Measurements from ENCODE around the gene BCO2. TPM values are rescaled to one million over a fixed set of nuclear protein-coding genes. Genes with fewer than 3 reads are reported as not detected.

The BCO2 gene
- total and polyA plus RNA-seq, 5 donors from 2014 or later = 0.81 TPM; not detected in 4

- ATAC-seq (ENCODE audit: low read depth in 2 of 2) (no peak), DNase-seq (no peak)
- peak overlapping the region in 1 of 3 donors; percentile 18 for H3K27ac Mint-ChIP-seq
- H3K27me3 ChIP-seq (ENCODE audit: control insufficient read depth, insufficient read depth, low read length) = peaks cover 11% of the 10 kb centered on the region
- H3K4me1 ChIP-seq (ENCODE audit: control insufficient read depth, insufficient read depth, low read length, poor library complexity, severe bottlenecking) = peaks cover 9% of the 10 kb centered on the region
- no peak overlapping the region for H3K4me3 Mint-ChIP-seq
- no peaks in the 10 kb centered on the region for H3K36me3 ChIP-seq (ENCODE audit: control insufficient read depth, insufficient read depth, low read length)
- no peaks in the 10 kb centered on the region for H3K9me3 Mint-ChIP-seq
- no peak overlapping the region for H3K27ac ChIP-seq (ENCODE audit: insufficient read depth, low read length, poor library complexity, severe bottlenecking)
- H3K27me3 Mint-ChIP-seq = peaks cover 30% of the 10 kb centered on the region
- H3K9me3 ChIP-seq (ENCODE audit: control insufficient read depth in 2 of 2, low read length in 2 of 2) = no peaks in the 10 kb centered on the region
- H3K4me3 ChIP-seq (ENCODE audit: low read depth, low read length) = no peak overlapping the region
- no peaks in the 10 kb centered on the region for H3K36me3 Mint-ChIP-seq
- peaks cover 0 to 10% (median 3%) of the 10 kb centered on the region in 4 donors for H3K4me1 Mint-ChIP-seq
These were observed 36.2 kb downstream of the BCO2 start for GRCh38 chr11:112211536-112211935.

- DNase-seq = no peak
- no peak for ATAC-seq (ENCODE audit: low read depth in 2 of 2)
- H3K4me3 Mint-ChIP-seq = no peak overlapping the region
- H3K9me3 Mint-ChIP-seq = no peaks in the 10 kb centered on the region
- Histone ChIP-seq H3K36me3 (ENCODE audit: control insufficient read depth, insufficient read depth, low read length) (no peaks in the 10 kb centered on the region), H3K4me3 (ENCODE audit: low read depth, low read length) (no peak overlapping the region), H3K9me3 (ENCODE audit: control insufficient read depth in 2 of 2, low read length in 2 of 2) (no peaks in the 10 kb centered on the region), H3K27me3 (ENCODE audit: control insufficient read depth, insufficient read depth, low read length) (peaks cover 11% of the 10 kb centered on the region), H3K27ac (ENCODE audit: insufficient read depth, low read length, poor library complexity, severe bottlenecking) (no peak overlapping the region), H3K4me1 (ENCODE audit: control insufficient read depth, insufficient read depth, low read length, poor library complexity, severe bottlenecking) (peaks cover 9% of the 10 kb centered on the region)
- H3K36me3 Mint-ChIP-seq = no peaks in the 10 kb centered on the region
- H3K27ac Mint-ChIP-seq = no peak overlapping the region
- peaks cover 26% of the 10 kb centered on the region for H3K27me3 Mint-ChIP-seq
- peaks cover 0 to 10% (median 3%) of the 10 kb centered on the region in 4 donors for H3K4me1 Mint-ChIP-seq
These were observed 37.0 kb downstream of the BCO2 start for GRCh38 chr11:112212290-112212689.

- no peak overlapping the region for H3K4me3 Mint-ChIP-seq
- DNase-seq (no peak), ATAC-seq (ENCODE audit: low read depth in 2 of 2) (no peak)
- Histone ChIP-seq H3K27me3 (ENCODE audit: control insufficient read depth, insufficient read depth, low read length) (peaks cover 11% of the 10 kb centered on the region), H3K27ac (ENCODE audit: insufficient read depth, low read length, poor library complexity, severe bottlenecking) (no peak overlapping the region), H3K9me3 (ENCODE audit: control insufficient read depth in 2 of 2, low read length in 2 of 2) (no peaks in the 10 kb centered on the region), H3K4me1 (ENCODE audit: control insufficient read depth, insufficient read depth, low read length, poor library complexity, severe bottlenecking) (peaks cover 9% of the 10 kb centered on the region), H3K36me3 (ENCODE audit: control insufficient read depth, insufficient read depth, low read length) (no peaks in the 10 kb centered on the region), H3K4me3 (ENCODE audit: low read depth, low read length) (no peak overlapping the region)
- peaks cover 26% of the 10 kb centered on the region for H3K27me3 Mint-ChIP-seq
- H3K27ac Mint-ChIP-seq = no peak overlapping the region
- peaks cover 0 to 10% (median 3%) of the 10 kb centered on the region in 4 donors for H3K4me1 Mint-ChIP-seq
- no peaks in the 10 kb centered on the region for H3K9me3 Mint-ChIP-seq
- H3K36me3 Mint-ChIP-seq = no peaks in the 10 kb centered on the region
These were observed 37.4 kb downstream of the BCO2 start for GRCh38 chr11:112212710-112213109.

- no peak for DNase-seq
- Histone ChIP-seq H3K4me1 (ENCODE audit: control insufficient read depth, insufficient read depth, low read length, poor library complexity, severe bottlenecking) (peaks cover 9% of the 10 kb centered on the region), H3K9me3 (ENCODE audit: control insufficient read depth in 2 of 2, low read length in 2 of 2) (no peaks in the 10 kb centered on the region), H3K36me3 (ENCODE audit: control insufficient read depth, insufficient read depth, low read length) (no peaks in the 10 kb centered on the region), H3K4me3 (ENCODE audit: low read depth, low read length) (no peak overlapping the region), H3K27ac (ENCODE audit: insufficient read depth, low read length, poor library complexity, severe bottlenecking) (no peak overlapping the region), H3K27me3 (ENCODE audit: control insufficient read depth, insufficient read depth, low read length) (peaks cover 8% of the 10 kb centered on the region)
- peaks cover 0 to 10% (median 3%) of the 10 kb centered on the region in 4 donors for H3K4me1 Mint-ChIP-seq
- H3K27ac Mint-ChIP-seq = no peak overlapping the region
- no peak overlapping the region for H3K4me3 Mint-ChIP-seq
- H3K27me3 Mint-ChIP-seq = peaks cover 26% of the 10 kb centered on the region
- H3K36me3 Mint-ChIP-seq = no peaks in the 10 kb centered on the region
- H3K9me3 Mint-ChIP-seq = no peaks in the 10 kb centered on the region
- no peak for ATAC-seq (ENCODE audit: low read depth in 2 of 2)
These were observed 38.4 kb downstream of the BCO2 start for GRCh38 chr11:112213753-112214152.

GRCh38 chr11:112215621-112216020 lies 40.3 kb downstream of the BCO2 start:
- Histone ChIP-seq H3K4me1 (ENCODE audit: control insufficient read depth, insufficient read depth, low read length, poor library complexity, severe bottlenecking) (peaks cover 9% of the 10 kb centered on the region), H3K4me3 (ENCODE audit: low read depth, low read length) (no peak overlapping the region), H3K27ac (ENCODE audit: insufficient read depth, low read length, poor library complexity, severe bottlenecking) (no peak overlapping the region), H3K27me3 (ENCODE audit: control insufficient read depth, insufficient read depth, low read length) (peaks cover 5% of the 10 kb centered on the region), H3K36me3 (ENCODE audit: control insufficient read depth, insufficient read depth, low read length) (no peaks in the 10 kb centered on the region), H3K9me3 (ENCODE audit: control insufficient read depth in 2 of 2, low read length in 2 of 2) (no peaks in the 10 kb centered on the region)
- DNase-seq (no peak), ATAC-seq (ENCODE audit: low read depth in 2 of 2) (no peak)
- Mint-ChIP-seq H3K4me3 (no peak overlapping the region), H3K4me1 (peaks cover 0 to 14% (median 5%) of the 10 kb centered on the region in 4 donors), H3K27ac (no peak overlapping the region), H3K27me3 (peaks cover 17% of the 10 kb centered on the region), H3K36me3 (no peaks in the 10 kb centered on the region), H3K9me3 (no peaks in the 10 kb centered on the region)

GRCh38 chr11:112216561-112217105 lies 41.3 kb downstream of the BCO2 start:
- no peak for DNase-seq
- Histone ChIP-seq H3K27ac (ENCODE audit: insufficient read depth, low read length, poor library complexity, severe bottlenecking) (no peak overlapping the region), H3K4me1 (ENCODE audit: control insufficient read depth, insufficient read depth, low read length, poor library complexity, severe bottlenecking) (peaks cover 6% of the 10 kb centered on the region), H3K9me3 (ENCODE audit: control insufficient read depth in 2 of 2, low read length in 2 of 2) (no peaks in the 10 kb centered on the region), H3K4me3 (ENCODE audit: low read depth, low read length) (no peak overlapping the region), H3K36me3 (ENCODE audit: control insufficient read depth, insufficient read depth, low read length) (no peaks in the 10 kb centered on the region), H3K27me3 (ENCODE audit: control insufficient read depth, insufficient read depth, low read length) (peaks cover 4% of the 10 kb centered on the region)
- H3K4me1 Mint-ChIP-seq = peaks cover 0 to 8% (median 3%) of the 10 kb centered on the region in 4 donors
- H3K27me3 Mint-ChIP-seq = peaks cover 17% of the 10 kb centered on the region
- H3K27ac Mint-ChIP-seq = peak overlapping the region in 1 of 3 donors; percentile 33
- H3K9me3 Mint-ChIP-seq = no peaks in the 10 kb centered on the region
- no peak overlapping the region for H3K4me3 Mint-ChIP-seq
- ATAC-seq (ENCODE audit: low read depth in 2 of 2) = no peak
- no peaks in the 10 kb centered on the region for H3K36me3 Mint-ChIP-seq

- Histone ChIP-seq H3K36me3 (ENCODE audit: control insufficient read depth, insufficient read depth, low read length) (no peaks in the 10 kb centered on the region), H3K4me1 (ENCODE audit: control insufficient read depth, insufficient read depth, low read length, poor library complexity, severe bottlenecking) (no peaks in the 10 kb centered on the region), H3K9me3 (ENCODE audit: control insufficient read depth in 2 of 2, low read length in 2 of 2) (no peaks in the 10 kb centered on the region), H3K27ac (ENCODE audit: insufficient read depth, low read length, poor library complexity, severe bottlenecking) (no peak overlapping the region), H3K4me3 (ENCODE audit: low read depth, low read length) (no peak overlapping the region), H3K27me3 (ENCODE audit: control insufficient read depth, insufficient read depth, low read length) (no peaks in the 10 kb centered on the region)
- peak; percentile 96 to 98 for ATAC-seq (ENCODE audit: low read depth in 2 of 2)
- Mint-ChIP-seq H3K27ac (peak overlapping the region; percentile 9 to 67 (median 49)), H3K4me1 (peaks cover 0 to 4% (median 2%) of the 10 kb centered on the region in 4 donors), H3K36me3 (no peaks in the 10 kb centered on the region), H3K27me3 (peaks cover 8% of the 10 kb centered on the region), H3K4me3 (peak overlapping the region in 1 of 4 donors; percentile 6), H3K9me3 (no peaks in the 10 kb centered on the region)
- peak; percentile 35 to 88 (median 76) for DNase-seq
These were observed 44.3 kb downstream of the BCO2 start for GRCh38 chr11:112219476-112220232.
